ENCODE data around the gene TGDS.
"Not testable (repeated sequence)": the region's sequence is repeated elsewhere in the genome, so short reads cannot be mapped to it uniquely, and the experiment has no call there.

The TGDS gene, protein sequence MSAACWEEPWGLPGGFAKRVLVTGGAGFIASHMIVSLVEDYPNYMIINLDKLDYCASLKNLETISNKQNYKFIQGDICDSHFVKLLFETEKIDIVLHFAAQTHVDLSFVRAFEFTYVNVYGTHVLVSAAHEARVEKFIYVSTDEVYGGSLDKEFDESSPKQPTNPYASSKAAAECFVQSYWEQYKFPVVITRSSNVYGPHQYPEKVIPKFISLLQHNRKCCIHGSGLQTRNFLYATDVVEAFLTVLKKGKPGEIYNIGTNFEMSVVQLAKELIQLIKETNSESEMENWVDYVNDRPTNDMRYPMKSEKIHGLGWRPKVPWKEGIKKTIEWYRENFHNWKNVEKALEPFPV

GRCh38 chr13:94595950-94596574 is at the start of gene TGDS:
Gene TGDS, minus strand, starts transcription at chr13:94596152. Its CDS starts 16 bp downstream, at chr13:94596136.
- peak; percentile 78 to 83 for DNase-seq (ENCODE audit: low read depth in 2 of 2)

DNA sequence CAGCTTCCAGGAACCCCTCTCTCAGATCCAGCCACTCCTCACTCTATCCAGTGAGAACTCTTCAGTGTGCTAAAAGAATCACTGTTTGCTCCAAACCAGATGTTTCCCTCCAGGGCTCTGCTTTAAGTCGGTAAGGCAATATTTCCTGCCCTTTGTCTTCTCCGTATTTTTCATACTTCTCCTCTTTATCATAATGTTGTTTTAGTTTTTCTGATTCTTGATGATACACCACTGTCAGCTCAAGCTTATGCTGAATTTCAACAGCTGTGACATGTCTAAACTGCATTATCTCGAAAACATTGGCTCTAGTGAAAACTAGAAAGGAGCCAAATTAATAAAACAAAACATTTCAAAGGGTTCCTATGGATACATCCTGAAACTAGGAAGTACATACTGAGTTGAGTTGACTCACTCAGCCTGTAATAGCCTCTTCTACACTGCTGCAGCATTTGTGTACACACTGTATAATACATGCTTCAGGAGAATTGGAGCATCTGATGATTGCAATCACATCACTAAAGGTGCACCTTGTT is 45.5 kb upstream of the TGDS start:
- DNase-seq (ENCODE audit: low read depth in 2 of 2): no peak

GRCh38 chr13:94640721-94641120 is 44.8 kb upstream of the TGDS start:
- no peak for DNase-seq (ENCODE audit: low read depth in 2 of 2)

DNA sequence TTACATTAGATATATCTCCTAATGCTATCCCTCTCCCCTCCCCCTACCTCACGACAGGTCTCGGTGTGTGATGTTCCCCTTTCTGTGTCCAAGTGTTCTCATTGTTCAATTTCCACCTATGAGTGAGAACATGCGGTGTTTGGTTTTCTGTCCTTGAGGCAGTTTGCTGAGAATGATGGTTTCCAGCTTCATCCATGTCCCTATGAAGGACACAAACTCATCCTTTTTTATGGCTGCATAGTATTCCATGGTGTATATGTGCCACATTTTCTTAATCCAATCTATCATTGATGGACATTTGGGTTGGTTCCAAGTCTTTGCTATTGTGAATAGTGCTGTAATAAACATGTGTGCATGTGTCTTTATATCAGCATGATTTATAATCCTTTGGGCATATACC is 41.7 kb upstream of the TGDS start:
- not testable (repeated sequence) for DNase-seq (ENCODE audit: low read depth in 2 of 2)

DNA sequence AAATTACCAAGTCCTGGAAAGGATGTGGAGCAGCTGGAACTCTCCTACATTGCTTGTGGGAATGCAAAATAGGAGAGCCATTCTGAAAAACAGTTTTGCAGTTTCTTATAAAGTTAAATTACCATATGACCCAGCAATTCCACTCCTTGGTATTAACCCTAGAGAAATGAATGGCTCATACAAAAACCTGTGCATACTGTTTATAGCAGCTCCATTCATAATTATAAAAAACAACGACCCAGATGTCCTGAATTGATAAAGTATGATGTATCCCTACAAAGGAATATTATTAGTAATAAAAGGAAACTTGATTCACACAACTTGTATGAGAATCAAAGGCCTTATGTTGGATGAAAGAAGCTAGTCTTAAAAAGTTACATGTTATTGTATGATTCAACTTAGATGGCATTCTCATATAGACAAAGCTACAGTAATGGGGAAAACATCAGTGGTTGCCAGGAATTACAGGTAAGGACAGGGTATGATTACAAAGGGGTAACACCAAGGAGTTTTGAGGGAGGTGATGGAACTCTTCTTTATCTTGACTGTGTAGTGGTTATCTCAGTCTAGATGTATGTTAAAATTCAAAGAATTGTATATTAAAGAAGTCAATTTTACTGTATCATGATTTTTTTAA is 41.1 kb upstream of the TGDS start:
- no peak for DNase-seq (ENCODE audit: low read depth in 2 of 2)

DNA sequence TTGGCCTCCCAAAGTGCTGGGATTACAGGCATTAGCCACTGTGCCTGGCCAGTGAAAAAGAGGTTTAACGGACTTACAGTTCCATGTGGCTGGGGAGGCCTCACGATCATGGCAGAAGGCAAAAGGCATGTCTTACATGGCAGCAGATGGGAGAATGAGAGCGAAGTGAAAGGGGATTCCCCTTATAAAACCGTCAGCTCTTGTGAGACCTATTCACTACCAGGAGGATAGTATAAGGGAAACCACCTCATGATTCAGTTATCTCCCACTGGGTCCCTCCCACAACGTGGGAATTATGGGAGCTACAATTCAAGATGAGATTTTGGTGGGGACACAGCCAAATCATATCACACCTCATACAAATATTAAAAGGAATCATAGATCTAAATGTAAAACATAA is 40.1 kb upstream of the TGDS start:
- DNase-seq (ENCODE audit: low read depth in 2 of 2): not testable (repeated sequence)

DNA sequence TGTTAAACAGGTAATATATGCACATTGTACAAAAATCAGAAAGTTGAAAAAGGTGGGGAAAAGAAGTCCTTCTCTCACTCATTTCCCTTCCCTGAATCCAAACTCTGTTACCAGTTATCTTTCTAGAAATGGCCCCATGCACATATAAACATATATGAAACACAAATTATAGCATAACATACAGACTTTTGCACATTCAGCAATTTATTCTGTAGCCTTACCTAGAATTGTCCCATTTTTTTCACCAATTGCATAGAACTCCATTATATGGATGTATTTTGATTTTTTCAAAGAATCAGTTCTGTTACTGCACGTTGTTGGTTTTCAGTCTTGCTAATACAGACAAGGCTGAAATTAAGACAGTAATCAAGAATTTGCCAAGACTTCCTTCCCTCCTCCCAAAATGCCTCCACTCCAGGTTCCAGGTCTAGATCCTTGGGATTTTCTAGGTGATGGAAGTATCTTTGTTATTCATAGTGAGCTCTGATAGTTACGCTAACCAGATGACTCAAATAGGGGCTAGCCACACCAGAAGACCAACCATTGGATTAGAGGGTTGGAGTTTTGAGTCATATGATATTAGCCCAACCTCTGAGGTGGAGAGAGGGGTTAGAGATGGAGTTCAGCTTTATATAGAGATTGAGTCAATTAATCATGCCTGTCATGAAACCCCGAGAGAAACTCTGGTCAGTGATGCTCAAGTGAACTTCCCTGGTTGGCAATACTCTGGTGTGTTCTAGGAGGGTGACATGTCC is 36.5 kb upstream of the TGDS start:
- no peak for DNase-seq (ENCODE audit: low read depth in 2 of 2)

DNA sequence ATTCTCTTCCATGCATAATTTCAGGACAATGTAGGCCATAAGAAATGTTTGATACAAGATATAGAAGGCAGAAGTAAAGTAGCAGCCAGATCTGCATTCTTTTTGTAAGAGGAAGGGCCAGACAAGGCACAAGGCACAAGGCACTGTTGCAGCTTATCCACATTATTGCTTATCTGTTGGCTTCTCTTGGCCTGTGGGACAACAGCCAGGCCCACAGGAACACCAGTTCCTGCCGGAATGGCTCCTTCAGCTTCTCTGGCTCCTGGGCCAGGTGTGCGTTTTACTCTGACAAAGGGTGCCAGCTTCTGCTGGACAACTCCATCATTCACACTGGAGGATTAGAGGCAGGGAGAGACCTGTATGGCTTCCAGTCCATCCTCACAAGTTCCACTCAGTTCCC is 34.9 kb upstream of the TGDS start:
- no peak for DNase-seq (ENCODE audit: low read depth in 2 of 2)

- DNase-seq (ENCODE audit: low read depth in 2 of 2): no peak
These were observed 27.4 kb upstream of the TGDS start for GRCh38 chr13:94623316-94623715.

DNA sequence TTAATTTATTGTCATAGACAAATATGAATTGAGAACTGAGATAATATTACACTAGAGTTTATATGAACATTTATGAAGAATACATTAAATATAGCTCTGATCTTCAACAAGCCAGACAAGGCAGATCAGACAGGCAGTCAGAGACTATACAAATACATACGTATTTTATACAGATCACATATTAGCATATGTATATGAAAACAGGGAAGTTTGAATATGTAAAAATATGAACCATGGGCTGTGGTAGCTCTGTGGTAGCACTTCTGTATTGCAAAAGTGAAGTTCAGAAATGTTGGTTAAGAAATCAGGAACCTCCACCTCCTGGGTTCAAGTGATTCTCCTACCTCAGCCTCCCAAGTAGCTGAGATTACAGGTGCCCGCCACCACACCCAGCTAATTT is 26.4 kb upstream of the TGDS start:
- no peak for DNase-seq (ENCODE audit: low read depth in 2 of 2)

DNA sequence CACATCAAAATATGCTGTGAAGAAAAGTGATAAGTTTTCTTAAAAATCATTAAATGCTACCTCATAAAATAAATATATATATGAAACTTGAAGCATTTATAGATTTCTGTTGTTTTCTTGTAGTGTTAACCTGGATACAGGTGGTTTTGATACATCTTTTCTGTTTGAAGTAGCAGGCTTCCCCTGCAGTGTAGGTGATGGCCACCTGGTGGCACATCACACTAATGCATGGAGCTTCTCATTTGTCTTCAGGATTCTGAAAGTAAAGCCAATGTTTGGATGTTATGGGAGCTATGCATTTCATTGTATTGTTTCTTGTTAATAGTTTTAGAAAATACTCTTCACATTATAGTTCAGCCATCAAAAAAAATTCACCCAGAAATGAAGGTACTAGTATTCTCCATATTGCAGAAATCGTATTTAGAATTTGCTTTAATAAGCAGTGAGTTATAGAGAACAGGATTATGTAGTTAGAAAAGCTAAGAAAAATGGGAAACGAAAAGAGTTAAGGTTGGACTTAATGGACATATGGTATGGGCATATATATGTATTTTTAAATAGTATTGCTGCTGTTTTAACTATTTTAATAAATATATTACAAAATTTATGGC is 24.4 kb upstream of the TGDS start:
- DNase-seq (ENCODE audit: low read depth in 2 of 2): no peak

GRCh38 chr13:94617389-94618000 is 21.5 kb upstream of the TGDS start:
- no peak for DNase-seq (ENCODE audit: low read depth in 2 of 2)

GRCh38 chr13:94613051-94613450 is 17.1 kb upstream of the TGDS start:
- no peak for DNase-seq (ENCODE audit: low read depth in 2 of 2)

GRCh38 chr13:94612050-94612449 is 16.1 kb upstream of the TGDS start:
- DNase-seq (ENCODE audit: low read depth in 2 of 2): no peak

DNA sequence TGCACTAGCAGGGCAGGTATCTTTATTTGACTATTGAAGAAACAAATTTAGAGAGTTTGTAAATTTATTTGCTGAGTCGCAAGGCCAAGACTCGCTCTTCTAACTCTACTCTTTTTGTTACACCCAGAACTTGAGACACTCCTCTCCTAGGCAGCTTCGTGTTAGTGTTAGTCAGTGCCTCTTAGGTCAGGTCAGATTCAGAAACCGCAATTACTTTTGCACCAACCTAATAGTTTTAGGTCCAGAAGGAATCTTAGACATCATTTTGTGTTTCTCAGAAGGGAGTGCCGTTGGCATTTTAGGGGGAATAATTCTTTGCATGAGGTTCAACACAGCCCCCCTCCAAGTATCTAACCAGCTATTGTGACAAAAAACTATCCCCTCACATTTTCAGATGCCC is 14.5 kb upstream of the TGDS start:
- DNase-seq (ENCODE audit: low read depth in 2 of 2): no peak

- DNase-seq (ENCODE audit: low read depth in 2 of 2): no peak
These were observed 13.2 kb upstream of the TGDS start for GRCh38 chr13:94609196-94609595.

DNA sequence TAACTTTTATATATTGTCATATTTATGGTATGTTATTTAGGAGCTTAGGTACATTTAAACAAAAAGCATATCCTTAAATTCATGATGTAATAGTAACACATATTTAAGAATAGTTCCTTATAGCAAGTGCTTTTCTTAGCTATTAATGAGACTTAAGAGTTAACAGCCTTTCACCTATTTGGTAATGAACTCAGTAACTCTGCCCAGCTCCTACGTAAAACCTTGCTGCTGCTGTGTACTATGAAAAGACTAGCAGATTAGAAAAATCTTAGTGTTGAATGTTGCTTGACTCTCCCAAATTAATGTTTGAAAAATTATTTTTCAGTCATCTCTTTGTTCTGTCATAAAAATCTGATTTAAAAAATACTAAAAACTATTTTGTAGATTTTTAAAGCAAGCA is 12.6 kb upstream of the TGDS start:
- no peak for DNase-seq (ENCODE audit: low read depth in 2 of 2)

DNA sequence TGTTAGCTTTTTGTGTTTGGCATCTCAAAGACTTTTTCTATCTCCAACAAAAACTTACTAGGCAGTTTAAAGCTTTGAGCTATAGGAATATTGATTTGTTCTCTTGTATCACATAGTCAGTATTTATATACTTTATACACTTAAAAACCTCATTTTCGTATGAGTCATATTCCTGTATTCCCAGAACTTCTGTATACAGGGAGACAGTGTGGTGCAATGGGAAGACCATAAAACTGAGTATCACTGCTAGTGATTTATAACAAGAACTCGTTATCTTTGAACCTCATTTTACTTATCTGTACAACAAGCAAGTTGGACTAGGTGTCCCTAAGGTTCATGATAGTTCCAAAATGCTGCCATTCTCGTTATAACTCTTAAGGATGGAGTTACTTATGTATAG is 12.0 kb upstream of the TGDS start:
- no peak for DNase-seq (ENCODE audit: low read depth in 2 of 2)

DNA sequence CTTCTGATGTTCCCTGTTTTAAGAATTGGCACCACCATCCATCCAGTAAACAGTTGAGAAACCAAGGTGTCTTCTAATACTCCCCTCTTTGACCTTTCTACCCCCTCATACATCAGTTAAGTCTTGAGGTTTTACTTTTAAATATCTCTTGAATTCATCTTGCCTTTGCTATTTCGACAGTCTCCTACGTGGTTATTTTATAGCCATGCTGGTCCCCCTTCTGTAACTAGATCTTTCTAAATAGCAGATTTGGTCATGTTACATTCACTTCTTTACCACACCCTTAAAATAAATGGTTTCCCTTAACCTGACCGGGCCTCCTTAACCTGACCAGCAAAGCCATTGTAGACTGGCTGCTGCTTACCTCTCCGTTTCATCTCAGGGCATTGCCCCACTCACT is 11.1 kb upstream of the TGDS start:
- DNase-seq (ENCODE audit: low read depth in 2 of 2): no peak

GRCh38 chr13:94602467-94602866 is 6.5 kb upstream of the TGDS start:
- DNase-seq (ENCODE audit: low read depth in 2 of 2): no peak
